ENCODE data around the gene CACNA1D. TPM values are rescaled to one million over a fixed set of nuclear protein-coding genes. Genes with fewer than 3 reads are reported as not detected.

CACNA1D gene
- total RNA-seq, 2 donors from 2014 or later: 0.56 to 1.5 TPM

DNA sequence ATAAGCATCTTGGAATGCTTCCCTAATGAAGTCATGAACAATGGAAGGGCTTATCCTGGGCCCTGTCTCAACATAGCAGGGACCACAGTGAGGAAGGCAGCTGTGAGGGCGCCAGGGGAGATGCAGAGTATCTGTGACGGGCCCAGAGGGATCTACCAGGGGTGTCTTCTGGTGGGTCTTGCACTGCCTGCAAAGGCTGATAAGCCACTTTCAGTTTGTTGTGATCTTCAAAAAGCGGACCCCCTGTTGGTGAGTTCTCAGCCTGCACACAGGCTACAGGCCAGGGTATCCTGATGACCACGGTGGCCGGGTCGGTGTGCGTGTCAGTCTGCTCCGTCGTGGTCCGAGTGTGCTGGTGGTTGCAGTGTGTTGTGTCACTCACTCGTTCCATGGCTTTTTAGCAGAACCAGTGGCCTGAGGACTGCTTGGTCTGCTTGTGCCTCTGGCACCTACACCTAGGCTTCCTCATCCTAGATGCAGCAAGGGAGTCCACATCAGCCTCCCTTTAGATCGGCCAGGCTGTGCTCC is 305.0 kb downstream of the CACNA1D start:
- Mint-ChIP-seq H3K27me3 (peaks cover 4% of the 10 kb centered on the region), H3K36me3 (ENCODE audit: low read depth) (no peaks in the 10 kb centered on the region), H3K27ac (no peak overlapping the region), H3K4me3 (no peak overlapping the region), H3K4me1 (no peaks in the 10 kb centered on the region), H3K9me3 (no peaks in the 10 kb centered on the region)
- ATAC-seq (replicated peaks): no peak

- ATAC-seq (replicated peaks): no peak
- Mint-ChIP-seq H3K36me3 (ENCODE audit: low read depth) (no peaks in the 10 kb centered on the region), H3K27ac (no peak overlapping the region), H3K9me3 (no peaks in the 10 kb centered on the region), H3K27me3 (peaks cover 4% of the 10 kb centered on the region), H3K4me3 (no peak overlapping the region), H3K4me1 (no peaks in the 10 kb centered on the region)
These were observed 305.9 kb downstream of the CACNA1D start for GRCh38 chr3:53800041-53800906.

- Mint-ChIP-seq H3K27ac (no peak overlapping the region), H3K4me1 (no peaks in the 10 kb centered on the region), H3K4me3 (no peak overlapping the region), H3K9me3 (no peaks in the 10 kb centered on the region), H3K27me3 (no peaks in the 10 kb centered on the region), H3K36me3 (ENCODE audit: low read depth) (no peaks in the 10 kb centered on the region)
- ATAC-seq (replicated peaks): no peak
These were observed 306.9 kb downstream of the CACNA1D start for GRCh38 chr3:53801319-53801718.

DNA sequence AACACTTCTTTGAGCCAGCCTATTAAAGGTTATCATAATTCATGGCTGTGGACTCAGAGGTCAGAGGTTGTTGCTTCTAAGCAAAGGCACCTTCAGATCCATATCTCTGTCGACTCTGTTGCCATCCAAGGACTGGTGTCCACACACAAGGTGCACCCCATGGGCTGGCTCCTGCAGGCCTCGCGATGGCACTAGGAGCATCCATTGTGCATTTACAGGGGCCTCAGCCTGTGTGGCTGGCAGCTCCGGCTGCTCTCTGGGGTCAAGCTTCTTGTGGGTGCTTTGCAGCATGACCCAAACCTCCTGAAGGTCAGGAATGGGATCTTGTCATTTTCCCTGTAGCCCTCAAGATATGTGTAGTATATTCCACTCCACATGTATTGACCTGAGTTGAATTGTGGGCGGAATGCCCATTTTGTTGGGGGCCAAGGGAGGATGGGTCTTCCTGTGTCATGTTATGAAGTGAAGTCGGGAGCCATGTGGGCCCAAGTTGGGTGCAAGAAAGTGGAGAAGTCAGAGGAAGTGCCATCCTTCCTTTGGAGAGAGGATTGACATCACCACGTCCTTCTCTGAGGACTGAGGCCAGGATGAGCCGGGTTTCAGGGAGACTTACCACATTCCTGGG is 308.0 kb downstream of the CACNA1D start:
- Mint-ChIP-seq H3K27ac (no peak overlapping the region), H3K4me1 (no peaks in the 10 kb centered on the region), H3K9me3 (no peaks in the 10 kb centered on the region), H3K36me3 (ENCODE audit: low read depth) (no peaks in the 10 kb centered on the region), H3K27me3 (peaks cover 5% of the 10 kb centered on the region), H3K4me3 (no peak overlapping the region)
- ATAC-seq (replicated peaks): no peak

- H3K27me3 Mint-ChIP-seq: peaks cover 9% of the 10 kb centered on the region
- no peak overlapping the region for H3K4me3 Mint-ChIP-seq
These were observed 308.9 kb downstream of the CACNA1D start for GRCh38 chr3:53803124-53803815.

DNA sequence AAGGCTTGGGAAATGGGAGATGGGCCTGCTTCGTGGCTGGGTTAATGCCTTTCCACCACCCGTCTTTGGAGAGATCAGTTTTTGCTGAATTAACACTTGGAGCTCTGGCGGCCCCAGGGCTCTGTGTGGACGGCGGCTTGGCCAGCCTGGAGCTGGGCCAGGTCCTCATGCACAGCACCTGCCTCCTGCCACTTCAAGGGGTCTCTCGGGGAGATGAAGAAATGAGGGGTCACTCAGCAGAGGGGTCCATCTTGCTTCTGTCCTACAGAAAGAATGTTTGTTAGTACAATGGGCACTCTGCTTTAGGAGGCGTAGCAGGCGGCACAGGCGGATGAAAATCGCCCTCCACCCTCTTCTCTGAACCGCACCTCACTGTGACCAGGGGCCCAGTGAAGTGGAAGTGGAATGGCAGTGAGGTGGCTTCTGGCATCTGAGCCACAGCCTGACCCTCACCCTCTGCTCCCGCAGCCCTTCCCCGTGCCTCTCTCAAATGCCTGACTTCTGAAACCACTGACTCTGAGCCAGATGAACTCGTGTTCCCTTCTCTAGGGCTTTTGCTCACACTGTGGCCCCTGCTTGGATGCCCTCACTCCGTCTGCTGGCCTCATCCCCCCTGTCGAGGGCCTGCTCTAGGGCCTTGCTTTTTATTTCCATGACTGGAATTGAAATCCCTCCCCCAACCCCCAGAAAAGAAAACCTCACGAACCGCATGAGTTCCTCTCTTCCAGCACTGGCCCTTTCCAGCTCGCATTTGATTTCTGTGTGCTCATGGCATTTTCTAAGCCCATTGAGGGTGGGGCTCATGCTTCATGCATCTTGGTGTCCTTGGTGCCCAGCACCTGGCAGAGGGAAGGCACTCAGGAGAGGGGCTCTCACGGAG is 309.6 kb downstream of the CACNA1D start:
- Mint-ChIP-seq H3K27me3 (peaks cover 12% of the 10 kb centered on the region), H3K4me1 (no peaks in the 10 kb centered on the region), H3K27ac (no peak overlapping the region), H3K36me3 (ENCODE audit: low read depth) (no peaks in the 10 kb centered on the region), H3K9me3 (no peaks in the 10 kb centered on the region), H3K4me3 (no peak overlapping the region)
- ATAC-seq (replicated peaks): no peak

More at GRCh38 chr3:53803124-53803815, 308.9 kb downstream of the CACNA1D start:
- Mint-ChIP-seq H3K4me1 (no peaks in the 10 kb centered on the region), H3K27ac (no peak overlapping the region), H3K36me3 (ENCODE audit: low read depth) (no peaks in the 10 kb centered on the region), H3K9me3 (no peaks in the 10 kb centered on the region)
- no peak for ATAC-seq (replicated peaks)

DNA sequence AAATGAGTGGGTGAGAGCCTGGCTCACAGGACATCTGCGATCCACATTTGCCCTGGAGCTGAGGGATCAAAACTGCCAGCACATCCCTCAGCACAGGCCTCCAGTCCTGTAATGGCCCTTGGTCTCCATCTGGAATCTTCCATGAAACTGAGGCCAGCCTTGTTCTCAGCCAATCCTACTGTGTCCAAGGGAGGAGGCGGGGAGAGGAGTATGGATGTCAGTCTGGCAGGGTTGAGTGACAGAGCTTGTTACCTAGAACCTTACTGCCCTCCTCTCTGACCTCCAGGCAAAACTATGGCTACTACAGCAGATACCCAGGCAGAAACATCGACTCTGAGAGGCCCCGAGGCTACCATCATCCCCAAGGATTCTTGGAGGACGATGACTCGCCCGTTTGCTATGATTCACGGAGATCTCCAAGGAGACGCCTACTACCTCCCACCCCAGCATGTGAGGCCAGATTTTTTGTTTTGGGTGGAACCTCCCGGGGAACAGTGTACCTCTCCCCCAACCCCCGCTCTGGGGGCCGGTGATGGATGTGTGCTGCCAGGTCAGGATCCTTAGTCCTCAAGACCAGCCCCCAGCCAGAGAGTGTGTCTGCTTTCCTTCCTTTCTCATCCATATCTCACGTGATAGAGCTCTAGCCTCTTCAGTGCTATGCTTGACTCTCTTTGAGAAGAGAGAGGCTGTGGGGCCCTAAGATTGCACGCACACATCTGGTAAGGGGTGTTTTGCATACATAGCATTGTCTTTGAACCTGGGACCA is 310.5 kb downstream of the CACNA1D start:
- Mint-ChIP-seq H3K4me3 (no peak overlapping the region), H3K27ac (no peak overlapping the region), H3K36me3 (ENCODE audit: low read depth) (no peaks in the 10 kb centered on the region), H3K9me3 (no peaks in the 10 kb centered on the region), H3K27me3 (peaks cover 12% of the 10 kb centered on the region), H3K4me1 (no peaks in the 10 kb centered on the region)
- no peak for ATAC-seq (replicated peaks)

GRCh38 chr3:53805463-53806159 is 311.2 kb downstream of the CACNA1D start:
- Mint-ChIP-seq H3K4me3 (no peak overlapping the region), H3K27me3 (peaks cover 12% of the 10 kb centered on the region), H3K4me1 (no peaks in the 10 kb centered on the region), H3K9me3 (no peaks in the 10 kb centered on the region), H3K36me3 (ENCODE audit: low read depth) (no peaks in the 10 kb centered on the region), H3K27ac (no peak overlapping the region)
- ATAC-seq (replicated peaks): no peak

DNA sequence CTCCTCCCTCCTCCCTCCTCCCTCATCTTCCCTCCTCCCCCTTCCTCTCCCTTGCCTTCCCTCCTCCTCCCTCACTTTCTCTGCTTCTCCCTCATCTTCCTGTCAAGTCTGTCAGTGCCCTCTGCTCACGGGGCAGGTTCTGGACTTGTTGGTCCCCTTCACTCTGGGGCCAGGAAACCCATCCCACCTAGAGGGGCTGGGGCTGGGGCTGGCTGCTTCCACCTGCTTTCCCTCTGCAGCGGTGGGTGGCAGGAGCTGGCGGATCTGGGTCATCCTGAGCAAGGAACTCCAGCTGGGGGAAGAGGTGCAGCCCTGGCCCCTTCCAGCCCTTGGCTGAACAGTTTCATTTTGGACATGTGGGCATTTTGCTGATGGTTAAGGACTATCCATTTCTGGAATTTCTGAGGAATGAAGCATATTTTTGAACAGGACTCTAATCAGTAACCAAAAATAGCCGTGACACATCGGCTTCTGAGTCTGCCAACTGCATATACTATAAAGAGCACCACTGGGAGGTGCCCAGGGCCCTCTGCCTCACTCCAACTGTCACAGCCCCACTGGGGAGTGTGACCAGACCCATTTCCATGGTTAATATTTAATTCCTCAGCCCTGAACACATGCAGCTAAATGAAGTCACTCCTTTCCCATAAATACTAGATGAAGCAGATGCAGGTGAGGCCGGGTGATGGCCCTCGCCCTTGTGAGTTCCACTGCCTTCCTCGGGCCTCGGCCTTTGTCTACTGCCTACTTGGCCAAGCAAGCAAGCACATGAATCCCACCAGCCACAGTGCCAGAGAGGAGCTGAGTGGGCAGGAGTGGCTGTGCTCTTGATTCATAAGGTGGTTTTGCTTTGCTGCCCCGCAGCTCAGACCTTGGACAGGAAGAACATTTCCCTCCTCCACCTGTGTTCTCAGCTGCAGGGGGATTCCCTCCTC is 312.0 kb downstream of the CACNA1D start:
- H3K9me3 Mint-ChIP-seq: no peaks in the 10 kb centered on the region
- no peaks in the 10 kb centered on the region for H3K36me3 Mint-ChIP-seq (ENCODE audit: low read depth)
- no peak overlapping the region for H3K27ac Mint-ChIP-seq
- ATAC-seq (replicated peaks): no peak
- no peaks in the 10 kb centered on the region for H3K4me1 Mint-ChIP-seq
- peaks cover 12% of the 10 kb centered on the region for H3K27me3 Mint-ChIP-seq
- H3K4me3 Mint-ChIP-seq: no peak overlapping the region

DNA sequence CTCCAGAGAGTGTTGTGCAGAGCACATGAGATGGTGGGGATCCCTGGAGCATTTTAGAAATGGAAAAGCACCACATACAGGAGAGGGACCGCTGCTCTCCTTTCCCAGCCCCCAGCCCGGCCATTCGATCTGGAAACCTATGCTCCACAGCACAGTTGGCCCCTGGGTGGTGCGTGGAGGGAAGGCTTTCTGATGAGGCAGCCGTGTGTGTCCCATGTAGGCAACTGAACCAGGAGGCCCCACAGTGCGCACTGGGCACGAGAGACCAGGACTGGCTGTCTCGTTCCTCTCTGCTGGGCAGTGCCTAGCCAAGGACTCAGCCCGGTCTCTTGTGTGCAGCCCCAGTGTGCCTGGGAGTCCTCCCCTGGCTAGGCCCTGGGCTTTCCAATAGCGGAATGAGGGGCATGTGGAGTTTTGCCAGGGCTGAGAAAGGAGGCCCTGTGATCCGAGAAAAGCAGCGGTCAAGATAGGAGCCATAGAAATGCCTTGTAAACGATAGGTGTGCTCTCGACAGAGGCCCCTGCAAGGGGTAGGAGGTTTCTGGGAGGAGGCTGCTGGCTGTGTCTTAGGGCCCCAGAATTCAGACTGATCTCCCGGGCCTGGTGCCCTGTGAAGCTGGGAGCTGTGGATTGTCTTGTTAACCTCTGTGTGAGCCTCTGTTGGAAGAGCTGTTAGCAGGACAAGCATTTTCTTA is 312.9 kb downstream of the CACNA1D start:
- H3K27ac Mint-ChIP-seq: no peak overlapping the region
- H3K36me3 Mint-ChIP-seq (ENCODE audit: low read depth): no peaks in the 10 kb centered on the region
- H3K4me1 Mint-ChIP-seq: no peaks in the 10 kb centered on the region
- no peaks in the 10 kb centered on the region for H3K9me3 Mint-ChIP-seq
- peaks cover 12% of the 10 kb centered on the region for H3K27me3 Mint-ChIP-seq
- no peak overlapping the region for H3K4me3 Mint-ChIP-seq
- ATAC-seq (replicated peaks): no peak

- no peak overlapping the region for H3K4me3 Mint-ChIP-seq
- no peaks in the 10 kb centered on the region for H3K36me3 Mint-ChIP-seq (ENCODE audit: low read depth)
- no peak for ATAC-seq (replicated peaks)
- peaks cover 12% of the 10 kb centered on the region for H3K27me3 Mint-ChIP-seq
- no peaks in the 10 kb centered on the region for H3K4me1 Mint-ChIP-seq
- H3K27ac Mint-ChIP-seq: no peak overlapping the region
- H3K9me3 Mint-ChIP-seq: no peaks in the 10 kb centered on the region
These were observed 314.1 kb downstream of the CACNA1D start for GRCh38 chr3:53808496-53808895.

DNA sequence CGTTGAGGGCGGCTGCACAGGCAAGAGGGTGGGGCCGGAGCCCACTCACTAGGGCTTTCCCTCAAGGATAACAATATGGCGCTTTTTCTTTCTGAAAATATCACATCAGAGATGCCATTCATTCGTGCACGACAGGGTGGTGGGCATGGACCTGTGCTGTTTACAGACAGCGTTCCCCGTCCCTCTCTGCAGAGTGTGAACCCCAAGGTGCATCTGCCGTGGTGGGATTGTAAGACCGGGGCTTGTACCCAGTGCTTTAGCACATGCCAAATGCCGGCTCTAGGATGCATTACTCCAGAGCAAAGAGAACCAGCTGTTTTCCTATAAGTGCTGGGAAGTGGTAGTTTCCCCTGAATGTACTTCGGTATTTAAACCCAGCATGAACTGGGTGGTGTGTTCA is 314.9 kb downstream of the CACNA1D start:
- H3K36me3 Mint-ChIP-seq (ENCODE audit: low read depth): no peaks in the 10 kb centered on the region
- no peak for ATAC-seq (replicated peaks)
- H3K4me3 Mint-ChIP-seq: no peak overlapping the region
- H3K9me3 Mint-ChIP-seq: no peaks in the 10 kb centered on the region
- peaks cover 12% of the 10 kb centered on the region for H3K27me3 Mint-ChIP-seq
- H3K27ac Mint-ChIP-seq: no peak overlapping the region
- no peaks in the 10 kb centered on the region for H3K4me1 Mint-ChIP-seq

Data from activated T-helper 17 cell treated with anti-CD3 and anti-CD28 coated beads, Interleukin-2, amount 50 U/mL, for 72 hours (primary cell).